Measurements from ENCODE around the gene LTBR.

LTBR gene

GRCh38 chr12:6428326-6428725, 44.4 kb downstream of the LTBR start:
- no peak for DNase-seq

DNA sequence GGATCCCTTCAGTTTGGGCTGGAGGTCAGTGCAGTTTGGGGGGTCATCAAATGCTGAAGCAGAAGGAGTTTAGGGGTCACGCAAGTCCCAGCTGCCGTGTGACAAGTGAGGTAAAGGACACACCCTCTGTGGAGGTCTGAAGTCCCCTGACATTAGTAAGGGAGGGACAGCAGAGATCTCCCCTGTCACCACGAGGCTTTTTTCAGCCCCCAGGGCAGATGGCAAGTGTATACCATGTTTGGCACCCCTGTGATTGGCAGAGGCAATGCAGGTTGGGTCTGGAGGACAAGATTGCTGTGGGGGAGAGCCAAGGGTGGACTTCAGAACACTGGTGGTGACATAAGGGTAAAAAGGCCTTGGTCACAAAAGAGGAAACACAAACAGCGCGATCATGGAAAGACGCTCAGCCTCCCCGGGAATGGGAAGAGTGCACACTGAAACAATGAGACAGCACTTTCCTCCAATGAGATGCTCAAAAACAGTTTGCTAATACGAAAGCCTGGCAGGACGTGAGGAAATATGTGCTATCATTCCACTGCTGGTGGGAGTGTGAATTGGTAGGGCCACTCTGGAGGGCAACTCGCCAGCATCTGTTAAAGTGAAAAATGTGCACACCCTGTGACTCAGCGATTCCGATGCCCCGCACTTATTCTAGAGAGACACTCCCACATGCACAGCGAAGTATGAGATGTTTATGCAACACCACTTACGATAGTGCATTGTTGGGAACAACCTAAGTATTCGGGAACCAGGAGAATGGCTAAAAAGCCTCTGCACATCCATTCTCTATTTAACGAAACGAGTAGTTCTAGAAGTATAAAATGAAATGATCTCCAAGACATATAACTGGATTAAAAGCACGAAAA, 46.4 kb downstream of the LTBR start:
- DNase-seq: peak; percentile 50 to 58

GRCh38 chr12:6432991-6433390, 49.0 kb downstream of the LTBR start:
- DNase-seq: no peak

DNA sequence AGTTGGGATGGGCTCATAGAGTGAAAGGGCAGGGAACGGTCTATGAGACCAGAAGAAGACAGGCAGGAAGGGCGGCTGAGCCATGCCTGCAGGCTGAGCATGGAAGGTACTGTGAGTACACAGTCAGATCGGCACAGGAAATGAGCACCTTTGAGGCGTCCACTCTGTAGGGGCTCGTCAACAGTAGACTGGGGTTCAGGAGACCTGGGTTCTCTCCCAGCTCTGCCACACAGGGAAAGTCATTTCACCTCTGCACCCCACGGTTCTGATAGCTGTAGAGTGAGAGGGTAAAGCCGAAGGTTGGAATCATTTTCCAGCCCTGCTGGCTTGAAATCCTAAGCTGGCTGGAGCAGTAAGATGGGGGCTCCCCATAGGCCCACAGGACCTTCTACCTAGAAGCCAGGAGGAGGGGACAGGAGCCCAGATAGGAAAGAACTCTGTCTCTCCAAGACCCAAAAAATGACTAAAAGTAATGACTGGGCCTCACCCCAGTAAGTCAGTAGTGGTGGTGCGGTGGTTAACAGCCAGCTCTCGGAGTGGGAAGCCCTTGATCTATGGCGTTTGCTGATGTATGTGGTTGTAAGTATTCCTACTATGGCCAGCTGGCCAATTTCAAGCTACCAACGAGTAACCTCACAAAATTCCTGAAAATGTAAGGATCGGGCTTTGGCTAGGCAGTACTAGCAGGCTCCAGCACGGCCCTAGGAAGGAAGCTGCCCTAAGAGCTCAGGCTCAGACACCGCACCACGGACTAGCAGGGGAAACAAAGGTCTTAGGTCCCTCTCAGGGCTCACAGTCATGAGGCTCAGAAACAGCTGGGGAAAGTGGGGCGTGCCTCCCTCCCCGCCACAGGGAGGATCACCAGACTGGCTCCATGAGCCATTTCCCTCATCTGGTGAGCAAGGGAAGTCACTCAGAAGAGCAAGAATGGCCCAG, 50.5 kb downstream of the LTBR start:
- no peak for DNase-seq

DNA sequence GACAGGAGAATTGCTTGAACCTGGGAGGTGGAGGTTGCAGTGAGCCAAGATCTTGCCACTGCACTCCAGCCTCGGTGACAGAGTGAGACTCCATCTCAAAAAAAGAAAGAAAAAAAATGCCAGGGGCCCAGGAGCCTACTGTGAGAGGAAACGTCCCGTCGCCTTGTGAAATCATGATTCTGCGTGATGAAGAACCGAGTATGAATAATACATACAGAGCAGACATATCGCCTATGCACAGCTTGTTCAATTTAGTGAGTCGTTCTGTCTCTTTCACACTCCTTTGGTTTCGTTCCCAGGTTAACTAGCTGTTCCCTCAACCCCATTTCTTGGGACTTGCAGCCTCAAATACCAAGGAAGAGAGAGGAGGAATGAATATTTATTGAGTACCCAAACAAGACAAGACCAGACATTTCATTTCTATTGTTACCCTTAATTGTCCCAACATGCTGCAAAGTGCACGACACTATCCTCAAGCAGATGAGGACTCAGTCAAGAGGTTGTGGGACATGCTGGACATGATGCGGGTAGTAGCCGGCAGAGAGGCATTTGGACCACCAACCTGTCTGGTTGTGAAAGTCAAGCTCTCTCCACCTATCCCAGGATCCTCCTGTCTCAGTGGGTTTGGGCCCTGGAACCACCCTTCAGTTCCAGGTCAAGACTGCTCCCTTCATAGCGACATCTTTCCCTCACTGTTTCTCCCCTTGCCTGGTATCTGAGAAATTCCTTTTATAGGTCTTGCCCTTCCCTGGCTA, 52.2 kb downstream of the LTBR start:
- DNase-seq: no peak

DNA sequence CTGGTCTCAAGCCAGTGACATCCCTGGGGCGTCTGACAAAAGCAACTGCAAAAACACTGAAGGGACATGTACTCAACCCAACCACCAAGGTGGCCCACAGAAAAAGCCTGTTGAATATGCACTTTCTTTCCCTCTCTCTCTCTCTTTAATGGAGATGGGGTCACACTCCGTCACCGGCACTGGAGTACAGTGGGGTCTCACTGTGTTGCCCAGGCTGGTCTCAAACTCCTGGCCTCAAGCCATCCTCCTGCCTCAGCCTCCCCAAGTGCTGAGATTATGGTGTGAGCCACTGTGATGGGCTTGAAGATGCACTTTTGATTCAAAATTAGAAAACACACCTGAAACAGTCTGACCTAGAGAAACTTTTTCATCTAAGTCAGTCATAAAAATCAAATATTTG, 53.6 kb downstream of the LTBR start:
- DNase-seq: no peak

GRCh38 chr12:6438345-6438744, 54.4 kb downstream of the LTBR start:
- no peak for DNase-seq

GRCh38 chr12:6440391-6440790, 56.4 kb downstream of the LTBR start:
- DNase-seq: no peak
